HepG2 (cell line): ENCODE data around the gene PARD3. TPM values are rescaled to one million over a fixed set of nuclear protein-coding genes. Genes with fewer than 3 reads are reported as not detected.

Experiments
- ATAC-seq: fragments of 200-7000 bp; cut with Tn5 transposase; 3 replicates; pipeline ENCODE4 v1.9.1; 2020; ENCODE audit warnings: mild to moderate bottlenecking, moderate library complexity
- BruUV-seq: library from RNA; stranded (reverse); fragments of 400-500 nt; replicated peaks from 2 replicates; lab custom pipeline; 2021; lab: Mats Ljungman, UMichigan
- CTCF ChIA-PET: fragments of 300-600 bp; formaldehyde crosslinking; extraction: SDS; loops from one replicate; lab custom pipeline; 2021; ENCODE audit warnings: low total read pairs, inconsistent platforms, low intra/inter-chr PET ratio; lab: Yijun Ruan, JAX
- POLR2A ChIA-PET: fragments of 350-600 bp; sonication (Branson Sonifier 250); formaldehyde crosslinking; loops from one replicate; lab custom pipeline; 2020; ENCODE audit warnings: antibody characterized with exemption, inconsistent platforms; lab: Yijun Ruan, JAX
- DNase-seq: peaks from one replicate; pipeline ENCODE4 v3.0.0-alpha.2; 2015; ENCODE audit warnings: low spot score
- FAIRE-seq: peaks from 3 replicates; lab custom pipeline; 2011; peaks lifted over from hg19 to GRCh38; lab: Jason Lieb, UNC
- H2AFZ ChIP-seq: one replicate; pipeline ENCODE4 v1.6.1; 2011; ENCODE audit warnings: low read length, inconsistent platforms
- H3K27ac ChIP-seq: fragments of 300-600 bp; 3 replicates; pipeline ENCODE4 v1.8.0; 2011; ENCODE audit warnings: mixed run types, mild to moderate bottlenecking, mixed read lengths, low read length, inconsistent platforms; ENCODE audit not compliant: insufficient read depth; ENCODE audit errors: extremely low read length
- H3K27me3 ChIP-seq, 2 experiments: fragments of 200-600 bp in 1 of 2; 2 replicates in 1 of 2; 3 replicates in 1 of 2; pipeline versions ENCODE4 v1.6.0 to v1.8.0; 2011; ENCODE audit warnings: low read length in 2 of 2, mild to moderate bottlenecking in 2 of 2, moderate library complexity in 2 of 2, inconsistent platforms in 1 of 2; ENCODE audit not compliant: insufficient read depth in 2 of 2, control insufficient read depth in 1 of 2
- H3K36me3 ChIP-seq, 2 experiments: fragments of 200-600 bp in 1 of 2; replicated peaks in 1 of 2; 2 replicates in 1 of 2; 3 replicates in 1 of 2; pipeline versions ENCODE4 v1.5.1 to v1.8.0; 2011; ENCODE audit warnings: low read length in 2 of 2, inconsistent platforms in 1 of 2; ENCODE audit not compliant: insufficient read depth in 2 of 2, control insufficient read depth in 1 of 2
- H3K4me1 ChIP-seq: 2 replicates; pipeline ENCODE4 v1.5.1; 2012; ENCODE audit warnings: low read length, inconsistent platforms; ENCODE audit not compliant: insufficient read depth
- H3K4me2 ChIP-seq: 2 replicates; pipeline ENCODE4 v1.6.0; 2011; ENCODE audit warnings: low read depth, low read length, inconsistent platforms
- H3K4me3 ChIP-seq, 3 experiments: fragments of 200-600 bp in 1 of 3; sonication (generic), shearing (Covaris generic) in 1 of 3; replicated peaks in 1 of 3; 2 replicates each; pipeline ENCODE4 v1.5.1; 2011 to 2016; ENCODE audit warnings: low read length in 3 of 3, inconsistent platforms in 2 of 3, low read depth in 2 of 3, mild to moderate bottlenecking in 2 of 3, control low read depth in 1 of 3, mixed read lengths in 1 of 3; ENCODE audit not compliant: insufficient read depth in 1 of 3
- H3K79me2 ChIP-seq: one replicate; pipeline ENCODE4 v1.6.1; 2011; ENCODE audit warnings: low read length, inconsistent platforms; ENCODE audit not compliant: insufficient read depth
- H3K9ac ChIP-seq: 2 replicates; pipeline ENCODE4 v1.6.0; 2011; ENCODE audit warnings: mild to moderate bottlenecking, low read depth, low read length, inconsistent platforms; ENCODE audit not compliant: insufficient read depth
- H3K9me3 ChIP-seq: 2 replicates; pipeline ENCODE4 v1.5.1; 2012; ENCODE audit warnings: mild to moderate bottlenecking, low read length
- H4K20me1 ChIP-seq: 2 replicates; pipeline ENCODE4 v1.6.0; 2011; ENCODE audit warnings: inconsistent platforms, mild to moderate bottlenecking, low read length, moderate library complexity; ENCODE audit not compliant: insufficient read depth
- BRD4 ChIP-seq: sonication (generic); formaldehyde crosslinking; IDR thresholded peaks from 2 replicates; pipeline ENCODE4 v1.4.0; 2020; ENCODE audit warnings: missing genetic modification reagents
- CHD2 ChIP-seq: IDR thresholded peaks from 2 replicates; pipeline ENCODE4 v1.6.1; 2011; ENCODE audit warnings: low read depth, low read length, improper control_type of control experiment
- FLYWCH1 ChIP-seq: sonication (generic); formaldehyde crosslinking; IDR thresholded peaks from 2 replicates; pipeline ENCODE4 v1.8.1; 2023; ENCODE audit warnings: mild to moderate bottlenecking, missing genetic modification reagents
- HNRNPL ChIP-seq: fragments of 200-400 bp; formaldehyde crosslinking; IDR thresholded peaks from 2 replicates; pipeline ENCODE4 v1.6.1; 2017; ENCODE audit warnings: mild to moderate bottlenecking, low read depth, low read length
- JUND ChIP-seq: sonication (generic); formaldehyde crosslinking; IDR thresholded peaks from 2 replicates; pipeline ENCODE4 v1.8.0; 2022; ENCODE audit warnings: mild to moderate bottlenecking, missing genetic modification reagents
- MXD4 ChIP-seq: IDR thresholded peaks from 2 replicates; pipeline ENCODE4 v1.6.1; 2016; ENCODE audit warnings: mild to moderate bottlenecking, missing biosample characterization, missing genetic modification reagents
- NFE2L2 ChIP-seq: fragments of 150-350 bp; IDR thresholded peaks from 2 replicates; pipeline ENCODE4 v1.6.1; 2014; ENCODE audit warnings: low read length
- RORA ChIP-seq: sonication (generic); formaldehyde crosslinking; IDR thresholded peaks from 2 replicates; pipeline ENCODE4 v1.5.0; 2020; ENCODE audit warnings: mild to moderate bottlenecking, missing genetic modification reagents, moderate library complexity
- SALL2 ChIP-seq: sonication (generic); formaldehyde crosslinking; IDR thresholded peaks from 2 replicates; pipeline ENCODE4 v1.8.1; 2023; ENCODE audit warnings: mild to moderate bottlenecking, missing genetic modification reagents, inconsistent platforms
- ZNF451 ChIP-seq: sonication (generic); formaldehyde crosslinking; IDR thresholded peaks from 2 replicates; pipeline ENCODE4 v1.5.0; 2020; ENCODE audit warnings: mild to moderate bottlenecking, missing genetic modification reagents
- ZNF510 ChIP-seq: sonication (generic); formaldehyde crosslinking; IDR thresholded peaks from 2 replicates; pipeline ENCODE4 v1.4.0; 2020; ENCODE audit warnings: low read depth, mild to moderate bottlenecking, missing genetic modification reagents
- ZNF770 ChIP-seq: sonication (generic); formaldehyde crosslinking; IDR thresholded peaks from 2 replicates; pipeline ENCODE4 v1.5.0; 2020; ENCODE audit warnings: mild to moderate bottlenecking, missing genetic modification reagents
- WGBS: methylation state at CpG from one replicate; pipeline ENCODE4 v1.1.6; 2017; ENCODE audit warnings: low lambda C conversion rate; 5-methylcytosine and 5-hydroxymethylcytosine counted together
- in situ Hi-C: cut with HindIII; loops from 2 replicates; pipeline ENCODE4 v1.10.0; 2017; ENCODE audit warnings: low pct_unique_long_range_greater_than_20kb; ENCODE audit not compliant: extremely low pct_ligation_motif_present
- intact Hi-C: fragments of 100-400 bp; cut with micrococcal nuclease; formaldehyde crosslinking; loops from one replicate; pipeline ENCODE4 v1.10.0; 2022; ENCODE audit not compliant: unreplicated experiment
- polyA plus RNA-seq, 8 experiments: library from polyadenylated mRNA; depleted of rRNA in 3 of 8; stranded (reverse) in 7 of 8; unstranded in 1 of 8; fragments of >200 nt; fragmentation: Illumina TruSeq in 4 of 8; extraction: Trizol in 4 of 8; gene quantifications; 2 replicates each; pipeline versions ENCODE4 v1.2.1 to v1.2.3, GENCODE V29; 2011 to 2016; ENCODE audit warnings: low read depth in 4 of 8, missing spikeins in 1 of 8, mixed read lengths in 1 of 8; ENCODE audit not compliant: insufficient read depth in 1 of 8
- total RNA-seq, 5 experiments: library from RNA; depleted of rRNA; stranded (reverse); fragments of >200 nt; fragmentation: Illumina TruSeq; extraction: Trizol; gene quantifications; 2 replicates each; pipeline ENCODE4 v1.2.3, GENCODE V29; 2016; ENCODE audit warnings: low read depth in 1 of 5
- TF ChIP-seq, protein P1 (sequence below): sonication (generic); formaldehyde crosslinking; IDR thresholded peaks from 2 replicates; pipeline ENCODE4 v1.8.1; 2023; ENCODE audit warnings: missing genetic modification reagents, inconsistent platforms, borderline replicate concordance
- TF ChIP-seq, protein P2 (sequence below): sonication (generic); formaldehyde crosslinking; IDR thresholded peaks from 2 replicates; pipeline ENCODE4 v1.4.0; 2020; ENCODE audit warnings: mild to moderate bottlenecking, missing genetic modification reagents, borderline replicate concordance

The PARD3 gene
- total and polyA plus RNA-seq, 2 of the 13 experiments (the other 11 are each of a cell fraction or from before 2014, with no cell fraction given): 40.9 to 60.0 TPM

DNA sequence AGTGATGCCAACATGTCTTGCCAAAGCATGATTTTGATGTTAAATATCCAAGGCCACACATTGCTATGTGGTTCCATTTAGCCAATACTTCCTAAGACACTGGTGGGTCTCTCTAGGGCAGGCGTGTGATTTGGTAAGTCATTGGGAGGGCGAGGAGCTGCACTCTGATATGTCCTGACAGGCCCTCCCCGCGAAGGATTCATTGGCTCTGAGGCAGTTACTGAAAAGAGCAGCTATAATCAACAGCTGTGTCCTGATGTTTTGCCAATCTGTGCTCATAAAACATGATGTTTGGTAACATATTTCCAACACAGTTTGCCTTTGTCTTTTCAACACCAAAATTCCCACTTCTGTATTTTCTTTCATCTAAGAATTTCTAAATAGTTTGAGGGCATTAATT is 646.7 kb downstream of the PARD3 start:
- no TSS peak for BruUV-seq
- Histone ChIP-seq H3K9ac (no peak overlapping the region), H3K79me2 (no peaks in the 10 kb centered on the region), H3K4me3 (no peak overlapping the region), H3K36me3 (no peaks in the 10 kb centered on the region), H4K20me1 (no peaks in the 10 kb centered on the region), H3K9me3 (no peaks in the 10 kb centered on the region), H3K27ac (no peak overlapping the region), H3K4me1 (peaks cover 32% of the 10 kb centered on the region), H2AFZ (no peak overlapping the region), H3K27me3 (no peaks in the 10 kb centered on the region), H3K4me2 (no peak overlapping the region)
- no peak for FAIRE-seq
- in situ Hi-C loops: no loop called here
- intact Hi-C loops: no loop called here
- ATAC-seq: no peak
- no peak for DNase-seq
- ChIA-PET CTCF (no interaction called here), POLR2A (no interaction called here)
- WGBS: 100% methylated on average over 4 of the region's 4 CpGs
- TF ChIP-seq ZNF510 (CRISPR knock-in tag): no peak
- TF ChIP-seq SALL2 (CRISPR knock-in tag): no peak
- no peak for TF ChIP-seq MXD4
- TF ChIP-seq ZNF770 (CRISPR knock-in tag): no peak
- TF ChIP-seq RORA (CRISPR knock-in tag): no peak
- TF ChIP-seq JUND (CRISPR knock-in tag): no peak
- no peak for TF ChIP-seq HNRNPL
- TF ChIP-seq, protein P1, sequence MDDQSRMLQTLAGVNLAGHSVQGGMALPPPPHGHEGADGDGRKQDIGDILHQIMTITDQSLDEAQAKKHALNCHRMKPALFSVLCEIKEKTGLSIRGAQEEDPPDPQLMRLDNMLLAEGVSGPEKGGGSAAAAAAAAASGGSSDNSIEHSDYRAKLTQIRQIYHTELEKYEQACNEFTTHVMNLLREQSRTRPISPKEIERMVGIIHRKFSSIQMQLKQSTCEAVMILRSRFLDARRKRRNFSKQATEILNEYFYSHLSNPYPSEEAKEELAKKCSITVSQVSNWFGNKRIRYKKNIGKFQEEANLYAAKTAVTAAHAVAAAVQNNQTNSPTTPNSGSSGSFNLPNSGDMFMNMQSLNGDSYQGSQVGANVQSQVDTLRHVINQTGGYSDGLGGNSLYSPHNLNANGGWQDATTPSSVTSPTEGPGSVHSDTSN: no peak
- TF ChIP-seq, protein P2, sequence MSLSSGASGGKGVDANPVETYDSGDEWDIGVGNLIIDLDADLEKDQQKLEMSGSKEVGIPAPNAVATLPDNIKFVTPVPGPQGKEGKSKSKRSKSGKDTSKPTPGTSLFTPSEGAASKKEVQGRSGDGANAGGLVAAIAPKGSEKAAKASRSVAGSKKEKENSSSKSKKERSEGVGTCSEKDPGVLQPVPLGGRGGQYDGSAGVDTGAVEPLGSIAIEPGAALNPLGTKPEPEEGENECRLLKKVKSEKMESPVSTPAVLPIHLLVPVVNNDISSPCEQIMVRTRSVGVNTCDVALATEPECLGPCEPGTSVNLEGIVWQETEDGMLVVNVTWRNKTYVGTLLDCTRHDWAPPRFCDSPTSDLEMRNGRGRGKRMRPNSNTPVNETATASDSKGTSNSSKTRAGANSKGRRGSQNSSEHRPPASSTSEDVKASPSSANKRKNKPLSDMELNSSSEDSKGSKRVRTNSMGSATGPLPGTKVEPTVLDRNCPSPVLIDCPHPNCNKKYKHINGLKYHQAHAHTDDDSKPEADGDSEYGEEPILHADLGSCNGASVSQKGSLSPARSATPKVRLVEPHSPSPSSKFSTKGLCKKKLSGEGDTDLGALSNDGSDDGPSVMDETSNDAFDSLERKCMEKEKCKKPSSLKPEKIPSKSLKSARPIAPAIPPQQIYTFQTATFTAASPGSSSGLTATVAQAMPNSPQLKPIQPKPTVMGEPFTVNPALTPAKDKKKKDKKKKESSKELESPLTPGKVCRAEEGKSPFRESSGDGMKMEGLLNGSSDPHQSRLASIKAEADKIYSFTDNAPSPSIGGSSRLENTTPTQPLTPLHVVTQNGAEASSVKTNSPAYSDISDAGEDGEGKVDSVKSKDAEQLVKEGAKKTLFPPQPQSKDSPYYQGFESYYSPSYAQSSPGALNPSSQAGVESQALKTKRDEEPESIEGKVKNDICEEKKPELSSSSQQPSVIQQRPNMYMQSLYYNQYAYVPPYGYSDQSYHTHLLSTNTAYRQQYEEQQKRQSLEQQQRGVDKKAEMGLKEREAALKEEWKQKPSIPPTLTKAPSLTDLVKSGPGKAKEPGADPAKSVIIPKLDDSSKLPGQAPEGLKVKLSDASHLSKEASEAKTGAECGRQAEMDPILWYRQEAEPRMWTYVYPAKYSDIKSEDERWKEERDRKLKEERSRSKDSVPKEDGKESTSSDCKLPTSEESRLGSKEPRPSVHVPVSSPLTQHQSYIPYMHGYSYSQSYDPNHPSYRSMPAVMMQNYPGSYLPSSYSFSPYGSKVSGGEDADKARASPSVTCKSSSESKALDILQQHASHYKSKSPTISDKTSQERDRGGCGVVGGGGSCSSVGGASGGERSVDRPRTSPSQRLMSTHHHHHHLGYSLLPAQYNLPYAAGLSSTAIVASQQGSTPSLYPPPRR (CRISPR knock-in tag): no peak
- no peak for TF ChIP-seq BRD4 (CRISPR knock-in tag)
- no peak for TF ChIP-seq NFE2L2
- no peak for TF ChIP-seq CHD2
- no peak for TF ChIP-seq FLYWCH1 (CRISPR knock-in tag)
- no peak for TF ChIP-seq ZNF451 (CRISPR knock-in tag)
